Adipocyte (in vitro differentiated cells): Measurements from ENCODE around the gene CTNNBL1.
"Not testable (repeated sequence)": the region's sequence is repeated elsewhere in the genome, so short reads cannot be mapped to it uniquely, and the experiment has no call there.

Source experiments
- DNase-seq: peaks from one replicate; pipeline ENCODE4 v3.0.0-alpha.2; 2015; ENCODE audit warnings: low read depth
- H3K27me3 ChIP-seq: replicated peaks from 2 replicates; pipeline ENCODE4 v1.7.0; 2013; ENCODE audit warnings: mild to moderate bottlenecking, low read length, moderate library complexity; ENCODE audit not compliant: control insufficient read depth, insufficient read depth
- H3K36me3 ChIP-seq: 2 replicates; pipeline ENCODE4 v1.7.0; 2013; ENCODE audit warnings: low read length, mild to moderate bottlenecking, moderate library complexity; ENCODE audit not compliant: control insufficient read depth, insufficient read depth, severe bottlenecking
- H3K4me1 ChIP-seq: 2 replicates; pipeline ENCODE4 v1.7.0; 2013; ENCODE audit warnings: mild to moderate bottlenecking, low read length, moderate library complexity; ENCODE audit not compliant: control insufficient read depth, insufficient read depth
- H3K4me3 ChIP-seq: 2 replicates; pipeline ENCODE4 v1.7.0; 2013; ENCODE audit warnings: mild to moderate bottlenecking, low read length, moderate library complexity
- H3K9ac ChIP-seq: 2 replicates; pipeline ENCODE4 v1.7.0; 2013; ENCODE audit warnings: mild to moderate bottlenecking, low read length, moderate library complexity
- H3K9me3 ChIP-seq: 2 replicates; pipeline ENCODE4 v1.7.0; 2013; ENCODE audit warnings: mild to moderate bottlenecking, low read length, moderate library complexity; ENCODE audit not compliant: control insufficient read depth

Gene CTNNBL1

GRCh38 chr20:37662308-37662707 lies 31.5 kb upstream of the CTNNBL1 start:
- Histone ChIP-seq H3K36me3 (no peaks in the 10 kb centered on the region), H3K4me3 (no peak overlapping the region), H3K27me3 (peaks cover 20% of the 10 kb centered on the region), H3K9ac (no peak overlapping the region), H3K4me1 (no peaks in the 10 kb centered on the region), H3K9me3 (peaks cover 38% of the 10 kb centered on the region)
- no peak for DNase-seq

DNA sequence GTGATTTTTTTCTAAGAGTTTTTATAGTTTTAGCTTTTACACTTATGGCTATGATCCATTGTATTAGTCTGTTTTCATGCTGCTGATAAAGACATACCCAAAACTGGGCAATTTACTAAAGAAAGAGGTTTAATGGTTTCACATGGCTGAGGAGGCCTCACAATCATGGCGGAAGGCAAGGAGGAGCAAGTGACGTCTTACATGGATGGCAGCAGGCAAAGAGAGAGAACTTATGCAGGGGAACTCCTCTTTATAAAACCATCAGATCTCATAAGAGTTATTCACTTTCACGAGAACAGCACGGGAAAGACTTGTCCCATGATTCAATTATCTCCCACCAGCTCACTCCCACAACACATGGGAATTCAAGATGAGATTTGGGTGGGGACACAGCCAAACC lies 29.2 kb upstream of the CTNNBL1 start:
- H3K4me1 ChIP-seq, DNase-seq, H3K9ac ChIP-seq, H3K4me3 ChIP-seq, H3K36me3 ChIP-seq: not testable (repeated sequence)
- peaks cover 20% of the 10 kb centered on the region for H3K27me3 ChIP-seq
- H3K9me3 ChIP-seq, result peaks cover 38% of the 10 kb centered on the region

DNA sequence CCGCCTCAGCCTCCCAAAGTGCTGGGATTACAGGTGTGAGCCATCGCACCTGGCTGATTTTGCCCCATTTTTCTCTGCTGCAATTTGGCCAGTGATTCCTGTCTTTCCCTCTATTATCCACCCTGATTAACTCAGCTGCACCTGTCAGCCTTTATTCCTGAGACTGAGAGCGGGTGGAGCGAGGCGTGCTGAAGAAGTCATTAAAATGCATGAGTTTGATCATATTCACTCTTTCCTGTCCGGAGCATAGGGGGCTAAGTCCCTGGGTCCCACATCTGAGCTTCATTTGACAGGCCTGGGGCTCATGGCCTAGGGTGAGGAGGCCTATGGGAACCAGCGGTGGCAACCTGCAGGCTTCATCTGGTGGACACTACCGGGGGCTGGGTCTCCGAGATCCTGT lies 25.7 kb upstream of the CTNNBL1 start:
- no peak for DNase-seq
- Histone ChIP-seq H3K36me3 (no peaks in the 10 kb centered on the region), H3K9me3 (peaks cover 32% of the 10 kb centered on the region), H3K27me3 (peaks cover 28% of the 10 kb centered on the region), H3K4me3 (no peak overlapping the region), H3K9ac (no peak overlapping the region), H3K4me1 (peaks cover 10% of the 10 kb centered on the region)

DNA sequence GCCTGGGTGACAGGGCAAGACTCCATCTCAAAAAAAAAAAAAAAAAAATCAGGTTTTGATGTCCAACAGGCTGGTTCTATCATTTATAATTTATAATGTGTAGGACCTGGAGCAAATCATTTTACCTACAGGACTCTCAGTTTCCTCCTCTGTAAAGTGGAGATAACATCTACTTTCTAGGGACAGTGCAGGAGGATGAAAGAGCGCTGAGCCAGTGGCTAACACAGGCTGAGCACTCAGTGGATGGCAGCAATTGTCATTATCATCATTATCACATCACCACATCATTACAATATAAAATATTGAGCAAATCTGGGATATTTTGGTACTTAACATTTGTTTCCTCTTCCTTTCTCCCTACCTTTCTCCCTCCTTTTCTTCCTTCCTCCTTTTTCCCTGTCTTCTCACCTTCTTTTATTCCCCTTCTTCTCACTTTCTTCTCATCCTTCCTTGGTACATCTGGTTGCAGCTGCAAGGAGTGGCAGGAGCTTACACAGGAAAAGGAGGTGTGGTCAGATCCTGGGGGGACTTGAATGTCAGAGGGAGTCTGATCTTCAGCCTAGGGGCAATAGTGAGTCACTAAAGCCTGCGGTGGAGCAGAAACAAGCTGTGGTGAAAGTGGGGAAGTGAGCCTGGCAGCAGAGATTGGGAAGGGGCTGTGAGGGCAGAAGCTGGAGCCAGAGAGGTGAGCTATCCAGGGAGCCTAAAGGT lies 24.6 kb upstream of the CTNNBL1 start:
- DNase-seq, result no peak
- Histone ChIP-seq H3K4me1 (peaks cover 10% of the 10 kb centered on the region), H3K9me3 (peaks cover 29% of the 10 kb centered on the region), H3K36me3 (no peaks in the 10 kb centered on the region), H3K4me3 (no peak overlapping the region), H3K9ac (no peak overlapping the region), H3K27me3 (peaks cover 35% of the 10 kb centered on the region)

DNA sequence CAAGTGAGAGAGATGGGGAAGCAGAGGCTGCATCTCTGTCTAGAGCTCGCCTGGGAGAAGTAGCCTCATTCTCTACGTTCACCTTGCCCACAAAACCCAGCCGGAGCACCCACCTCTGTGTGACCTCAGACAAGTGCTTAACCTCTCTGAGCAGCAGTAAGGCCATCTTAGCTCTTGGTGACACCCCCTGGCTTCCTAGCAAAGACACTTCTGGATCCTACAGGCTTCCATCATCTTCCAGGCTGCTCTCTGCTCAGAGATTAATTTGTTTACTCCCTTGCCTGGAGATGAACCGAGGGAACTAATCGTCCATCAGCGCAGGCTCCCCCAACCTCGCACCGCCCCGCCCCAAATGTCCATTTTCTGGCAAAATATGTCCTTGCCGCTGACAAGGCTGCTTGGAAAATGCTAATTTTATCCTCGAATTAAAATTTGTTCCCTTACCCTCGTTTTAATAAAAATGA lies 24.0 kb upstream of the CTNNBL1 start:
- Histone ChIP-seq H3K36me3 (no peaks in the 10 kb centered on the region), H3K4me3 (peak overlapping the region; percentile 78), H3K9me3 (peaks cover 23% of the 10 kb centered on the region), H3K27me3 (peaks cover 40% of the 10 kb centered on the region), H3K4me1 (peaks cover 10% of the 10 kb centered on the region), H3K9ac (no peak overlapping the region)
- no peak for DNase-seq

- Histone ChIP-seq H3K27me3 (peaks cover 40% of the 10 kb centered on the region), H3K4me3 (peak overlapping the region; percentile 78), H3K9me3 (peaks cover 17% of the 10 kb centered on the region), H3K36me3 (no peaks in the 10 kb centered on the region), H3K4me1 (peaks cover 10% of the 10 kb centered on the region), H3K9ac (no peak overlapping the region)
- DNase-seq, result peak; percentile 43
These were observed 23.5 kb upstream of the CTNNBL1 start for GRCh38 chr20:37670351-37670791.

DNA sequence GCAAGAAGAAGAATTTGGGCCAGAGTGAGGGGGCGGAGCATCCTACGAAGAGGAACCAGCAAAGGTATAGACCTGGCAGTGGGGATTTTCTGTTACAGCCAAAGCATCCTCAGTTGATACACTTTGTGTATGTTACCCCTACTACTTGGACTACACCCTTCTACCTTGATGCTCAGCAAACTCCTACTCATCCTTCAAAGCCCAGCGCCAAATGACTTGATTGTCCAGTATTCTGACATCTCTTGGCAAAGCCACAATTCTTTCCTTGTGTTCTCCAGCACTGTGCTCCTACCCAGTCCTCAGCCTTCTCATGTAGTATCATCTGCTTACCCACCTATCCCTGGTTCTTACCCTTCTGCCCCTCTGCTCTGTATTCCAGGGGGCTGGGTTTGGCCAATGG lies 21.7 kb upstream of the CTNNBL1 start:
- peaks cover under 1% of the 10 kb centered on the region for H3K9me3 ChIP-seq
- H3K27me3 ChIP-seq, result peaks cover 55% of the 10 kb centered on the region
- DNase-seq, result no peak
- no peak overlapping the region for H3K9ac ChIP-seq
- H3K4me3 ChIP-seq, result no peak overlapping the region
- no peaks in the 10 kb centered on the region for H3K36me3 ChIP-seq
- peaks cover 15% of the 10 kb centered on the region for H3K4me1 ChIP-seq

DNA sequence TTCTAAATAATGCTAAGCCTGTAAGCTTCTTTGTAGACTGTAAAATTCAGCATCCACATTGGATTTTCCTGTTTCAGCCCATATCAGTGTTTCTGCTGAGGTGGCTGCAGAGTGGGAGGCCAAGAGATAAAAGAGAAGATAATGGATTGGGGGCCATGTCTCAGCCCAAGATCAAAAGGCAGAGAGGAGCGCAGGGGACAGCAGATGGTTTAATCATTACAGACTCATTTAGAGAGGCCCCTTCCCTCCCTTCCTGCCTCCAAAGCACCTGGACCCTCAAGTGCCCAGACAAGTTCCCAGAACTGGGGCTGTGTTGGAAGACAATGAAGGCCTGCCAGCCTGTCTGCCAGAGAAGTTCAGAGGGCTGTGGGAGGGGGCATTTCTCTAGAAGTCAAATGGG lies 20.4 kb upstream of the CTNNBL1 start:
- H3K4me3 ChIP-seq, result no peak overlapping the region
- peaks cover 68% of the 10 kb centered on the region for H3K27me3 ChIP-seq
- H3K36me3 ChIP-seq, result no peaks in the 10 kb centered on the region
- H3K9me3 ChIP-seq, result peaks cover 5% of the 10 kb centered on the region
- no peak for DNase-seq
- no peak overlapping the region for H3K9ac ChIP-seq
- H3K4me1 ChIP-seq, result peaks cover 26% of the 10 kb centered on the region

- no peak for DNase-seq
- Histone ChIP-seq H3K9me3 (peaks cover 5% of the 10 kb centered on the region), H3K4me3 (no peak overlapping the region), H3K36me3 (no peaks in the 10 kb centered on the region), H3K27me3 (peaks cover 57% of the 10 kb centered on the region), H3K4me1 (peaks cover 18% of the 10 kb centered on the region), H3K9ac (no peak overlapping the region)
These were observed 17.4 kb upstream of the CTNNBL1 start for GRCh38 chr20:37676440-37676839.

DNA sequence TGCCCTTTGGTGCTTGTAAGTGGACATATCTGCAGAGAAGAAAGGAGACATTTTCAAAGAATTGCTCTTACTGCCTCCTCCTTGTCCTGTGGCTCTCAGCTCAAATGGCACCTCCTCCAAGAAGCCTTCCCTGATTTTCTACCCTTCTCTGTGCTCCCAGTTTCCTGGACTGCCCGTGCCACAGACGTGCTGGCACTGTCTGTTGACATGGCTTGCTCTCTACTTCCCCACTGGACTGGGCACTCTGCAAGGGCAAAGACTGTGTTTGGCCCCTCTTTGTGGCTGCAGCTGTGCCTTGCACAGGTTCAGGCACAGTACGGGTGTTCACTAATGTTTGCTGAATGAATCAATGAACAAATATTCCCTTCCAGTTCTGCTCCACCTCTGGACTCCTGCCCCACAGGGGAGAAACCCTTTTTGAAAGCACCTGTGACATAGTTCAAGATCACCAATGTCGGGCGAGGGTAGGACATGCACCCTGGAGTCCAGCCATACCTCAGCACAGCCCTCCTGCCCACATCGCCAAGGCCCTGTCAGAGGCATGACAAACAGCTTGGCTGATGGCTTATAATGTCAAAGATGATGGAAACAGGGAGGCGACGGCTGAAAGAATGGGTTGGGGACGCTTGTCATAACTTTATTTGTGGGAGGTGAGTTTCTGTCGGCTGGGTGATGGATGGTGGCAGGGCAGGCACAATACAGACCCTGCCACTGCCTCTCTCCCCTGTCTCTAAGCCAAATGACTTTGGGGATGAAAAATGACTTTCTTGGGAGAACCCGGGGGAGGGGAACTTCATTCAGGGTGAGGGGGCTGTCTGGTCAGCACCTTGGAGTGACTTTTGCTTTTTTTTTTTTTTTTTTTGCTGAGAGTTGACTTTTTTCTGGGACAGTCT lies 15.6 kb upstream of the CTNNBL1 start:
- Histone ChIP-seq H3K4me1 (peaks cover 18% of the 10 kb centered on the region), H3K9me3 (peaks cover 5% of the 10 kb centered on the region), H3K9ac (no peak overlapping the region), H3K4me3 (no peak overlapping the region), H3K27me3 (peaks cover 46% of the 10 kb centered on the region), H3K36me3 (no peaks in the 10 kb centered on the region)
- DNase-seq, result no peak

DNA sequence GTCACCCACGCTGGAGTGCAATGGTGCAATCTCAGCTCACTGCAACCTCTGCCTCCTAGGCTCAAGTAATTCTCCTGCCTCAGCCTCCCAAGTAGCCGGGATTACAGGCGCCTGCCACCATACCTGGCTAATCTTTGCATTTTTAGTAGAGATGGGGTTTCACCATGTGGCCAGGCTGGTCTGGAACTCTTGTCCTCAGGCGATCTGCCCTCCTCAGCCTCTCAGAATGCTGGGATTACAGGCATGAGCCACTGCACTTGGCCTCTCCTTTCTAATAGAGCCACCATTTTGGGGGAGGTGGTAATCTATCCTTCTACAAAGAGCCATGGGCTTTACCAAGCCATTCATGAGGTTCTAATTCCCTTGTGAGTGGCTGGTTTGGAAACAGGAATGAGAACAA lies 14.1 kb upstream of the CTNNBL1 start:
- Histone ChIP-seq H3K4me1 (peaks cover 18% of the 10 kb centered on the region), H3K27me3 (peaks cover 35% of the 10 kb centered on the region)
- not testable (repeated sequence) for H3K9me3 ChIP-seq, H3K4me3 ChIP-seq, DNase-seq, H3K9ac ChIP-seq, H3K36me3 ChIP-seq
